AG04449 (cell line): ENCODE data around the gene KATNAL2.

ENCODE experiments used
- CTCF ChIA-PET: fragments of 350-600 bp; formaldehyde crosslinking; extraction: SDS; loops from one replicate; lab custom pipeline; 2021; ENCODE audit warnings: antibody characterized with exemption; lab: Yijun Ruan, JAX
- POLR2A ChIA-PET: fragments of 400-600, 350-600 bp; formaldehyde crosslinking; extraction: SDS; loops from one replicate; lab custom pipeline; 2020; ENCODE audit warnings: antibody characterized with exemption, inconsistent platforms; lab: Yijun Ruan, JAX
- DNase-seq: peaks from one replicate; pipeline ENCODE4 v3.0.0-alpha.2; 2010; ENCODE audit warnings: low read depth, low spot score
- H3K4me3 ChIP-seq: 2 replicates; pipeline ENCODE4 v1.5.1; 2011; ENCODE audit warnings: low read depth, mild to moderate bottlenecking, control low read depth, low read length
- TF ChIP-seq, protein P1 (sequence below): IDR thresholded peaks from one replicate; pipeline ENCODE4 v1.5.1; 2011; ENCODE audit warnings: mild to moderate bottlenecking, moderate library complexity, low read length, control low read depth, inconsistent platforms; ENCODE audit not compliant: insufficient read depth; ENCODE audit errors: missing control alignments

The KATNAL2 gene

DNA sequence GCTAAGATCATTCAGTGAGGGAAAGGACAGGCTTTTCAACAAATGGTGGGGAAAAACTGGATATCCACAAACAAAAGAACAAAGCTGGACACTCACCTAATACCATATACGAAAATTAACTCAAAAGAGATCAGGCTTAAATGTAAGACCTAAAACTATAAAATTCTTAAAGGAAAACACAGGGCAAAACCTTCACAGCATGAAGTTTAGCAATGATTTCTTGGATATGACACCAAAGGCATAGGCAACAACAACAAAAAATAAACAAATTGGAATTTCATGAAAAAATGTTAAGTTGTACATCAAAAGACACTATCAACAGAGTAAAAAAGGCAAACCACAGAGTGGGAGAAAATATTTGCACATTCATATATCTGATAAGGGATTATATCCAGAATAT, 28.4 kb upstream of the KATNAL2 start:
- ChIA-PET POLR2A (no interaction called here), CTCF (no interaction called here)

DNA sequence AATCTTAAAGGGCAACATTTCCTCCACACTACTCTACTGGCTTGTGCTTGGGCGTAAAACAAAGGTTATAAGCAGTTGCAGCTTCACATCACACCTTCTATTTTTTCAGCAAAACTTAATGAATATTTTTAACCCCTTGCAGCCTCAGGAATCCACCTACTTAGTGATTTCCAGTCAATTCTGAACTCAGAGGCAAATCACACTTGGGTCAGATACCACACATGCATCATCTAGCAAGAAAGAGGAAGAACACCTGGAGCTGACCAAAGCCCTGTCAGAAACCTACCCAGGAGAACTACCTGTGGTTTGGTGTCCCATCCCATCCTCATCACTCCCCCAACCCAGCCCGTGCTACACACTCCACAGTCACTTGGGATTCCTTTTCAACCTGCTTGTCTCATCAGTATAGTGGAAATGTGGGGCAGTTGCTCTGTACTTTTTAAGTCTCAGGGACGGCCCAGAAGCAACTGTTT, 25.6 kb upstream of the KATNAL2 start:
- no peak for DNase-seq
- TF ChIP-seq, protein P1, sequence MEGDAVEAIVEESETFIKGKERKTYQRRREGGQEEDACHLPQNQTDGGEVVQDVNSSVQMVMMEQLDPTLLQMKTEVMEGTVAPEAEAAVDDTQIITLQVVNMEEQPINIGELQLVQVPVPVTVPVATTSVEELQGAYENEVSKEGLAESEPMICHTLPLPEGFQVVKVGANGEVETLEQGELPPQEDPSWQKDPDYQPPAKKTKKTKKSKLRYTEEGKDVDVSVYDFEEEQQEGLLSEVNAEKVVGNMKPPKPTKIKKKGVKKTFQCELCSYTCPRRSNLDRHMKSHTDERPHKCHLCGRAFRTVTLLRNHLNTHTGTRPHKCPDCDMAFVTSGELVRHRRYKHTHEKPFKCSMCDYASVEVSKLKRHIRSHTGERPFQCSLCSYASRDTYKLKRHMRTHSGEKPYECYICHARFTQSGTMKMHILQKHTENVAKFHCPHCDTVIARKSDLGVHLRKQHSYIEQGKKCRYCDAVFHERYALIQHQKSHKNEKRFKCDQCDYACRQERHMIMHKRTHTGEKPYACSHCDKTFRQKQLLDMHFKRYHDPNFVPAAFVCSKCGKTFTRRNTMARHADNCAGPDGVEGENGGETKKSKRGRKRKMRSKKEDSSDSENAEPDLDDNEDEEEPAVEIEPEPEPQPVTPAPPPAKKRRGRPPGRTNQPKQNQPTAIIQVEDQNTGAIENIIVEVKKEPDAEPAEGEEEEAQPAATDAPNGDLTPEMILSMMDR = no peak
- POLR2A ChIA-PET = no interaction called here
- no peak overlapping the region for H3K4me3 ChIP-seq
- CTCF ChIA-PET = no interaction called here

More for the DNA sequence above, 28.4 kb upstream of the KATNAL2 start:
- no peak for DNase-seq
- no peak overlapping the region for H3K4me3 ChIP-seq
- TF ChIP-seq, protein P1 = no peak

DNA sequence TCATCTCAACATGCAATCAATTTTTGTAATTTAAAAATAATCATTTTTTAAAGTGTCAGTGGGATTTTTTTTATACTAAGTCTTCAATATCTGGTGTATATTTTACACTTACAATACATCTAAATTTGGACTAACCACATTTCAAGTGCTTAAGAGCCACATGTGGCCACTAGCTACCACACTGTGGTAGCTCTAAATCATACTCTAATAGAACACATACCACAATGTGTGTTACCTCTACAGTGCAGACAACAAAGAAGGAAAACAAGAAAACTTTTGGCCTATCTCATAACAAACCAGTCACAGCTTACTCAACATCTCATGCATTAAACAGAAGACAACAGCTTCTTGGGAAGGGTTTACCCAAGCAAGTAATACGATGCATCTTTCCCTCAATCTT, 24.6 kb upstream of the KATNAL2 start:
- POLR2A ChIA-PET = no interaction called here
- TF ChIP-seq, protein P1 = no peak
- no peak overlapping the region for H3K4me3 ChIP-seq
- no peak for DNase-seq
- CTCF ChIA-PET = no interaction called here

DNA sequence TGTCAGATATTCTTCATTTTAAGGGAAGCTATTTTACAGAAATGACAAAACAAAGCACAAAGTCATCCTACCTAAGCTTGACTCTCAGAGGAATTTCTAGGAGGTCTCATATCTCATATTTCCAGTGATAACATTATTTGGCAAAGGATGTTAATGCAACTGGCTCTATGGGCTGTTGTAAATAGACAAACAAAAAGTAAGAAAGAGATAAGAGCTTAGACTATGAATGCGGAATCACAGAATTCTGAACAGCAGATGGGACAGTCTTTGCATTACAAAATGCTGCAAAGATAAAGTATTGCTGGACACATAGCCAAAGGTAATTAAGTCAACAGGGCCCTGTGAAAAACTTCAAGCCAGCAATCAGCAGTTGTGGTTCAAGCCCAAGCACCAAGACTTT, 24.0 kb upstream of the KATNAL2 start:
- ChIA-PET POLR2A (no interaction called here), CTCF (no interaction called here)
- TF ChIP-seq, protein P1 = no peak
- DNase-seq = no peak
- no peak overlapping the region for H3K4me3 ChIP-seq

GRCh38 chr18:46894124-46894523, 23.3 kb upstream of the KATNAL2 start:
- ChIA-PET CTCF (no interaction called here), POLR2A (no interaction called here)
- H3K4me3 ChIP-seq = no peak overlapping the region
- no peak for DNase-seq
- TF ChIP-seq, protein P1 = no peak

GRCh38 chr18:46899274-46899948, 18.0 kb upstream of the KATNAL2 start:
- DNase-seq = no peak
- no peak overlapping the region for H3K4me3 ChIP-seq
- TF ChIP-seq, protein P1 = no peak
- ChIA-PET POLR2A (no interaction called here), CTCF (interaction anchor here (0.6 kb wide), 1 partner anchor 14 kb away, joined by 4 read pairs; no protein-coding TSS in a partner anchor)
